ENCODE measurements around the gene PKIG. TPM values are rescaled to one million over a fixed set of nuclear protein-coding genes. Genes with fewer than 3 reads are reported as not detected.

Gene PKIG
- total and polyA plus RNA-seq, 2 donors (not counting 3 experiments of a cell fraction or from before 2014, with no cell fraction given): 135 to 167 TPM

DNA sequence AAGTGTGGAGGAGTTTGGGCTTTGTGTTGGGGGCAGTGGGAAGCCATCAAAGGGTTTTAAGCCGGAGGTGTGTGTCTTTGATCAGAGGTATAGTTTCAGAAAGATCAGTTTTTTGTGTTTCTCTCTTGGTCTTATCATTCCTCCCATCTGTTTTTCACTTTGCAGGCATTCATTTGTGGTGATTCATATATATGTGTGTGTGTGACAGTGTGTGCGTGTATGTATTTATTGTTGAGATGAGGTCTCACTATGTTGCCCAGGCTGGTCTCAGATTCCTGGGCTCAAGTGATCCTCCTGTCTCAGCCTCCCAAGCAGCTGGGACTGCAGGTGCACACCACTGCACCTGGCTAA is 49.4 kb upstream of the PKIG start:
- ChIA-PET POLR2A (no interaction called here), CTCF (interaction anchor here (1.4 to 2.8 kb wide), 2 partner anchors 49 to 77 kb away, joined by 5 to 9 read pairs; partner anchors contain the start of gene PKIG)
- Histone ChIP-seq H3K36me3 (ENCODE audit: control insufficient read depth in 2 of 2, extremely low read depth in 1 of 2, insufficient read depth in 2 of 2, low read length in 2 of 2) (no peaks in the 10 kb centered on the region), H3K27me3 (ENCODE audit: control insufficient read depth in 2 of 2, insufficient read depth in 2 of 2, low read length in 2 of 2) (no peaks in the 10 kb centered on the region), H3K4me1 (ENCODE audit: control insufficient read depth, extremely low read depth, insufficient read depth, low read length) (peaks cover 20% of the 10 kb centered on the region), H3K79me2 (ENCODE audit: control insufficient read depth, insufficient read depth, low read length) (peaks cover 23% of the 10 kb centered on the region), H3K27ac (ENCODE audit: insufficient read depth, low read depth, low read length) (peak overlapping the region; percentile 78), H3K9me1 (replicated peaks; ENCODE audit: control insufficient read depth, extremely low read depth, insufficient read depth, low read length) (no peaks in the 10 kb centered on the region), H3K9ac (replicated peaks; ENCODE audit: extremely low read depth, insufficient read depth, low read length) (peak overlapping the region; percentile 90), H4K20me1 (replicated peaks; ENCODE audit: control insufficient read depth, extremely low read depth, insufficient read depth, low read length) (no peaks in the 10 kb centered on the region), H2AFZ (ENCODE audit: low read depth, low read length) (no peak overlapping the region), H3K9me3 (replicated peaks; ENCODE audit: control insufficient read depth, insufficient read depth, low read length) (no peaks in the 10 kb centered on the region), H3K4me2 (ENCODE audit: insufficient read depth, low read length) (peak overlapping the region; percentile 94), H3K4me3 (replicated peaks in 1 of 3; ENCODE audit: insufficient read depth in 1 of 3, low read depth in 1 of 3, low read length in 3 of 3) (peak overlapping the region in 2 of 3 experiments; percentile 80 to 92)
- DNase-seq (ENCODE audit: low read depth, low spot score): peak; percentile 74
- dilution Hi-C loops (cut with MboI; ENCODE audit: extremely low pct_ligation_motif_present, low sequenced_read_pairs): no loop called here
- FAIRE-seq: peak; percentile 52
- intact Hi-C loops (cut with micrococcal nuclease): loop anchor here (1.0 to 10.0 kb wide), 6 partner anchors 11 to 202 kb away; partner anchors contain the start of gene SERINC3
- BruUV-seq (replicated peaks): no TSS peak
- TF ChIP-seq POLR2AphosphoS5 (IDR thresholded peaks at IDR 0.05; ENCODE audit: insufficient read depth, low read depth, low read length) (peak; percentile 32), EZH2 (IDR thresholded peaks at IDR 0.05; ENCODE audit: borderline replicate concordance, low read depth, low read length, severe bottlenecking) (no peak), FOS (IDR thresholded peaks at IDR 0.05; ENCODE audit: borderline replicate concordance, insufficient read depth, low read length) (peak; percentile 66), POLR2A (IDR thresholded peaks at IDR 0.05; ENCODE audit: low read depth, low read length) (no peak), GATA2 (IDR thresholded peaks at IDR 0.05; ENCODE audit: insufficient read depth, insufficient read length, low read depth, low read length) (peak; percentile 93), JUN (IDR thresholded peaks at IDR 0.05; ENCODE audit: borderline replicate concordance, insufficient read depth, insufficient read length, low read depth) (peak; percentile 76), MYC (IDR thresholded peaks at IDR 0.05; ENCODE audit: low read depth, low read length) (no peak)
- TF ChIP-seq, protein P1, sequence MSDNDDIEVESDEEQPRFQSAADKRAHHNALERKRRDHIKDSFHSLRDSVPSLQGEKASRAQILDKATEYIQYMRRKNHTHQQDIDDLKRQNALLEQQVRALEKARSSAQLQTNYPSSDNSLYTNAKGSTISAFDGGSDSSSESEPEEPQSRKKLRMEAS (IDR thresholded peaks at IDR 0.05; ENCODE audit: insufficient read depth, insufficient read length): no peak
- TF ChIP-seq, protein P2, sequence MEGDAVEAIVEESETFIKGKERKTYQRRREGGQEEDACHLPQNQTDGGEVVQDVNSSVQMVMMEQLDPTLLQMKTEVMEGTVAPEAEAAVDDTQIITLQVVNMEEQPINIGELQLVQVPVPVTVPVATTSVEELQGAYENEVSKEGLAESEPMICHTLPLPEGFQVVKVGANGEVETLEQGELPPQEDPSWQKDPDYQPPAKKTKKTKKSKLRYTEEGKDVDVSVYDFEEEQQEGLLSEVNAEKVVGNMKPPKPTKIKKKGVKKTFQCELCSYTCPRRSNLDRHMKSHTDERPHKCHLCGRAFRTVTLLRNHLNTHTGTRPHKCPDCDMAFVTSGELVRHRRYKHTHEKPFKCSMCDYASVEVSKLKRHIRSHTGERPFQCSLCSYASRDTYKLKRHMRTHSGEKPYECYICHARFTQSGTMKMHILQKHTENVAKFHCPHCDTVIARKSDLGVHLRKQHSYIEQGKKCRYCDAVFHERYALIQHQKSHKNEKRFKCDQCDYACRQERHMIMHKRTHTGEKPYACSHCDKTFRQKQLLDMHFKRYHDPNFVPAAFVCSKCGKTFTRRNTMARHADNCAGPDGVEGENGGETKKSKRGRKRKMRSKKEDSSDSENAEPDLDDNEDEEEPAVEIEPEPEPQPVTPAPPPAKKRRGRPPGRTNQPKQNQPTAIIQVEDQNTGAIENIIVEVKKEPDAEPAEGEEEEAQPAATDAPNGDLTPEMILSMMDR (IDR thresholded peaks at IDR 0.05; ENCODE audit: extremely low read depth in 1 of 2, insufficient read depth in 1 of 2, low read depth in 1 of 2, low read length in 2 of 2): no peak
